Kidney glomerular epithelial cell (primary cell): ENCODE measurements around the gene VPS18.
"Not testable (repeated sequence)": the region's sequence is repeated elsewhere in the genome, so short reads cannot be mapped to it uniquely, and the experiment has no call there.

Experiments used
- DNase-seq: peaks from one replicate; lab custom pipeline; 2025; lab: John Stamatoyannopoulos, UW

VPS18 gene

GRCh38 chr15:40893733-40894680 lies at the start of gene VPS18:
VPS18 (plus strand) TSS chr15:40894450; CDS start chr15:40894769, 319 bp downstream.
- peak; percentile 98 for DNase-seq

GRCh38 chr15:40844696-40845030 lies 49.6 kb upstream of the VPS18 start:
- DNase-seq, result no peak

- DNase-seq, result no peak
Measured at GRCh38 chr15:40845036-40845435, 49.2 kb upstream of the VPS18 start.

- peak; percentile 72 for DNase-seq
Measured at GRCh38 chr15:40845511-40846284, 48.6 kb upstream of the VPS18 start.

GRCh38 chr15:40846841-40847222 lies 47.4 kb upstream of the VPS18 start:
- DNase-seq, result no peak

- peak; percentile 52 for DNase-seq
Measured at GRCh38 chr15:40847223-40847961, 46.9 kb upstream of the VPS18 start.

- DNase-seq, result no peak
Measured at GRCh38 chr15:40850576-40851112, 43.6 kb upstream of the VPS18 start.

GRCh38 chr15:40852529-40852928 lies 41.7 kb upstream of the VPS18 start:
- DNase-seq, result no peak

- DNase-seq, result no peak
Measured at GRCh38 chr15:40853241-40853890, 40.9 kb upstream of the VPS18 start.

- no peak for DNase-seq
Measured at GRCh38 chr15:40854161-40854560, 40.1 kb upstream of the VPS18 start.

- DNase-seq, result no peak
Measured at GRCh38 chr15:40855706-40856234, 38.5 kb upstream of the VPS18 start.

- no peak for DNase-seq
Measured at GRCh38 chr15:40856746-40857145, 37.5 kb upstream of the VPS18 start.

GRCh38 chr15:40857601-40858341 lies 36.5 kb upstream of the VPS18 start:
- peak; percentile 76 for DNase-seq

- no peak for DNase-seq
Measured at GRCh38 chr15:40858706-40859105, 35.5 kb upstream of the VPS18 start.

GRCh38 chr15:40859206-40859851 lies 34.9 kb upstream of the VPS18 start:
- DNase-seq, result peak; percentile 51

GRCh38 chr15:40861147-40861546 lies 33.1 kb upstream of the VPS18 start:
- DNase-seq, result not testable (repeated sequence)

- DNase-seq, result no peak
Measured at GRCh38 chr15:40863660-40864270, 30.5 kb upstream of the VPS18 start.

GRCh38 chr15:40867199-40867598 lies 27.1 kb upstream of the VPS18 start:
- DNase-seq, result no peak

GRCh38 chr15:40869686-40870085 lies 24.6 kb upstream of the VPS18 start:
- DNase-seq, result no peak

GRCh38 chr15:40870716-40871115 lies 23.5 kb upstream of the VPS18 start:
- no peak for DNase-seq
